Activated CD8-positive, alpha-beta memory T cell treated with anti-CD3 and anti-CD28 coated beads for 48 hours (primary cell): ENCODE measurements around the gene ACSS1.

Experiments used
- DNase-seq, 3 experiments: peaks; one replicate each; pipeline ENCODE4 v3.0.0-alpha.2; 2020; ENCODE audit warnings: low read depth in 2 of 3, low spot score in 2 of 3

ACSS1 gene

GRCh38 chr20:24995741-24996448 lies 62.0 kb downstream of the ACSS1 start:
- no peak for DNase-seq

DNA sequence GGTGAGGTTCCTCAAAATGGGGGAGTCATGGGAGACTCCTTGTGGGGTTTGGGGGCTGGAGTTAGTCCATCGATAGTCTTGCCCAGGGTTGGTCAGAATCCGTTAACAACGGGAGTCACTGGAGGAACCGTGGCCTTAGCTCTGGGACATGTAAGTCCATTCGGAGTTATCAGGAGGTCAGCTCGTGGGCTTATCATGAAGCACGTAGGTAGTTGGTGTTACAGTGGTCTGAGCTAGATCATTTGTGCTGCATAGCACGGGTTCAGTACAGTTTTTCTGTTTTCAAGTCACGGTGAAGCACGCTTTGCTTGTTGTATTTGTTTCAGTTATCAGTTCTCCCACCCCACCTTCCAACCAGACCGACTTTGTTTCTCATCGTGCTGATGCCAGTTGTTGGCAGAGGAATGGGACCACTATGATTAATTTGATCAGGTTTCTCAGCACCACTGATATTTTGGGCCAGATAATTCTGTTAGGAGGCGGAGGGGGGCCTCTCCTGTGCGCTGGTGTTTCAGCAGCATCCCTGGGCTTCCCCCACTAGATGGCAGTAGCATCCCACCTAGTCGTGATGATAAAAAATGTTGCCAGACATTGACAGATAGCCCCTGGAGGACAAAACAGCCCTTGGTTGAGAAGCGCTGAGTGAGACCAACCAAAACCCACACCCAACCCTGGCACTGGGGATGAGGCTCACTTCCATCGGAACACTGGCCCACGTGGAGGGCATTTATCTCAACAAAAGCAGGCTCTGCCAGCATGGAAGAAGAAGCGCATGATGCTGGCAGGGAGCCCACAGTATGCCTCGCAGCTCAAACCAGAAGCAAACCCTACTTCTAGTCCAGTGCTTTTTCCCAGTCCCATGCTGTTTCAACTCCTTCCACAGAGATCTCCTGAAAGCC lies 63.2 kb downstream of the ACSS1 start:
- DNase-seq = peak; percentile 42 to 71 (median 62)

DNA sequence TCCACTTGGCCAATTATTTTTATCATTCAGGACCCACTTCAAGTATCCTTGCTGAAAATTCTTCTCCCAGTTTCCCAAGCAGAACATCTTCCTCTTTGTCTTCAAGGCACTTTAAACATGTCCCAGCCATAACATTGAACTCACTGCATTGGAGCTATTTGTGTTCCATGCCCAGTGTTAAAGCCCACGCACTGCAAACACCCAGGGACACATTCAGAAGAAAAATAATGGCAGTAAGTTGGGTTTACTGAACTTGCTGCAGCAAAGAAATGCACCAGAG lies 63.8 kb downstream of the ACSS1 start:
- no peak for DNase-seq

GRCh38 chr20:24993337-24994185 lies 64.4 kb downstream of the ACSS1 start:
- DNase-seq = no peak

DNA sequence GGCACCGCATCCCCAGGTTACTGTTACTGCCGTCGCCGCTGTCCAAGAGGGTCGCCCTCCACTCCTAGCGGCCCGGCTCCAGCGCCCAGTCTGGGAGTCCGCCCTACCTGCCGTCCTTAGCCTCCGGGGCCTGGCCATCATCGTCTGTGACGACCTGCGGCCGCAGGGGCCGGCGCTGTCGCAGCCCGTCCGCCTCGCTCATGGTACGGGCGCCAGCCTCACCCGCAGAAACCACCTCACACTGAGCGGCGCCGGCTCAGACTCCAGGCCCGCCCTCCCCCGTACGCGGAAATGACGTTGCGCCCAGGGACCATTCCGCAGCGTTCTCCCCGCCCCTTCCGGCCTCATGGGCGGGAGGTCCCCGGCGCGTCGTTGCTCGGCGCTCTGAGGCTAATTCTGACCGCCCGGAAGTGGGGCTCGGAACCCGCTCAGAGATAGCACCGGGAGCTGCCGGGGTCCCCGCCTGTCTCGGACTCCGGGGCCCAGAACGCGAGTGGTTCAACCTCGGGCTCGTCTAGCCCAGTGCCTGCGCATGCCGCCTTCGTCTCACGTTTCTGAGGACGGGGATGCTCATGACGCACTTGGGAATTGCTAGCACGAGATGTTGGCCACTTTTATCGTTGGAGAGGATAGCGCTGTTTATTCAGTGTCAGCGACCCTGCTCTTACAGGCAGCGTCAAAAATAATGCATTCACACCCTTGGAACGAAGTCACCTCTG lies 65.3 kb downstream of the ACSS1 start, which contains the start of gene APMAP:
Gene APMAP (minus strand): TSS at position 265 of the 719 bp plus-strand sequence. CDS start 63 bp downstream, at position 202.
- peak; percentile 89 to 93 (median 90) for DNase-seq

GRCh38 chr20:24991897-24992486 lies 65.9 kb downstream of the ACSS1 start:
- peak in 1 of 3 experiments; percentile 12 for DNase-seq

DNA sequence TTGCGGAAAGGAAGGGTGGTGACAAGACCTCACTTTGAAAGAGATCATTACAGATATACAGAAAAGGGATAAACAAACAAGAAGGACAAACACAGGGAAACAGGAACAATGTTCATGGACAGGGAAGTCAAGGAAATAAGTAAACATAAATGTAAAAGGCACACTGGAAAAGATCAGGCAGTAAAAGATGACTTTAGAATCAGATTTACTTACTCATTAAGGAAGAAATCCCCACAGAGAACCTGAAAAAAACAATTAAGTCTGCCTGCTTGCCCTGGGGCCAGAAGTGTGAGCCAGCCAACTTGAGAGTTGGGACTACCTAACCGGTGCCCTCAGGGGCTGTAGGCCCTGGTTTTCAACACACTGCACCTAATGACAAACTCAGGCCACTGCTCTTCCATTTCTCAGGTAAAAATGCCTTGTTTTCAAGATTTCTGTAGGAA lies 67.1 kb downstream of the ACSS1 start:
- DNase-seq = no peak

- no peak for DNase-seq
Measured at GRCh38 chr20:24989162-24989561, 68.8 kb downstream of the ACSS1 start.

- DNase-seq = no peak
Measured at GRCh38 chr20:24987873-24988835, 69.8 kb downstream of the ACSS1 start.

DNA sequence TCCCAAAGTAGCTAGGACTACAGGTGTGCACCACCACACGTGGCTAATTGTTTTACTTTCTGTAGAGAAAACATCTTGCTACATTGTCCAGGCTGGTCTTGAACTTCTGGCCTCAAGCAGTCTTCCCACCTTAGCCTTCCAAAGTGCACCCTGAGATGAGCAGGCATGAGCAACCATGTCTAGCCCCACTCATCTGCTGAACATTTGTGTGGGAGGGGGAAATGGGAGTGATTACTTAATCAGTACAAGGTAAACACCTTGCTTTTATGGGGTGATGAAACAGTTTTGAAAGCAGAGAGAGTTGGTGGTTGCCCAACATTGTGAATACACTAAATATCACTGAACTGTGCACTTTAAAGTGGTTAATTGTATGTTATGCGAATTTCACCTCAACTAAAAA lies 70.7 kb downstream of the ACSS1 start:
- no peak for DNase-seq

GRCh38 chr20:24986436-24987015 lies 71.4 kb downstream of the ACSS1 start:
- DNase-seq = no peak

DNA sequence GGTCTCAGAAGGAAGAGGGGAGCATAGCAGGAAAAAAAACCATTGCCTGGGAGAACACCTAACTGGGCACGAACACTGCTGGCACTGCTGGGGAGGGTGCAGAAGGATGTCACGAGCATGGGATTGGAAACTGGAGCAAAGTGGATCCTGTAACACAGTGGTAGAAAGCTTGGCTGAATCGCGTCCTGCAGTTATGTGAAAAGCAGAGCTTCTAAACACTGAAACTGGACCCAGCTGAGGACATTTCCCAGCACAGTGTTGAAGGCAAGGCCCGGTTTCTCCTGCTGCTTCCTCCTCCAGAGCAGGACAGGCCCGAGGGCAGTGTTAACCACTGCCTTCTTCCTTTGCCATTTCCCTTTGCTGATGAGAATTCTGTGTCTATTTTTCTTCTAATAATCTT lies 72.1 kb downstream of the ACSS1 start:
- no peak for DNase-seq

DNA sequence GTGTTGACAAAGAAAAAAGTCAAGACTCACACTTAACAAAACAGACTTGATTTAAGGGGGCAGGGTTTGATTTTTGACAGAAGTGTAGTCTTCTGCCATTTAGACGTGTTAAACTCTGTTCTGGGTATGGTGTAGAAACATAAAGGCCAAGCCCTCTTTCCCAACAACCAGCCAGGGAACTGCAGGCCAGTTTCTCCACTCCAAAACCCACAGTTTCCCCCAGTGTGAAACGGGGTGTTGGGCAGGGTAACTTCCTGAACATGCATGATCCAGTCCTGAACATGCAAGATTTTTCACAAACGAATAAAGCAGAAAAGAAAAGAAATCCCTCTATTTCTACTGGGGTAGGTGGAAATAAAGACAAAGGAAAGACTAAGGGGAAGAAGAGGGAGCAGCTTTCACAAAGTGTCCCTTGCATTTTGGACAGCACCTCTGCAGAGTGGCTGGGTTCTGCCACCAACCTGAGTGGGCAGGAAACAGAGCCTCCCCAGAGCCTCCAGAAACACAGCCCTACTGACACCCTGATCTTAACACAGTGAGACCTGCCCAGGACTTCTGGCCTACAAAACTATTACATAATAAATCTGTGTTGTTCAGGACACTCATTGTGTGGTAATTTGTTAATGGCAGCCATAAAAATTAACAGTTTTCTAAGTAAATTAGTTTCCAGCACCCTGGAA lies 72.8 kb downstream of the ACSS1 start:
- DNase-seq = no peak

DNA sequence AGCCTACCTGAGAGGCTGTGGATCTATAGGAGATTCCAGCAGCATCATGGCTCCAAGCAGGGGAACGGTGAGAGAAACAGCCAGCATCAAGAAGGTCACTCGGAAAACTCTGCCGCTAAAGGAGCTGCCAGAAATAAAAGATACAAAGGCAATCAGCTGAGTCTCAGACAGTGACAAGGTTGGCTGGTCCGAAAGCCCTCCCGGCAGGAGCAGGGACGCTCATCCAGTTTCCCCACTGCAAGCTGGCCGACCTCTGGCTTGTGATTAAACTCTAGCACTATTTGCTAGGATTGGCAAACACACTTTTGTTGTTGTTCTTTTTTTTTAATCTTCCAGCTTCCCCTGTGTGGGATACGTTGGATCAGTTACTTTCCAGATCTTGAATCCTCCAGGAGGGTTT lies 74.0 kb downstream of the ACSS1 start:
- no peak for DNase-seq

DNA sequence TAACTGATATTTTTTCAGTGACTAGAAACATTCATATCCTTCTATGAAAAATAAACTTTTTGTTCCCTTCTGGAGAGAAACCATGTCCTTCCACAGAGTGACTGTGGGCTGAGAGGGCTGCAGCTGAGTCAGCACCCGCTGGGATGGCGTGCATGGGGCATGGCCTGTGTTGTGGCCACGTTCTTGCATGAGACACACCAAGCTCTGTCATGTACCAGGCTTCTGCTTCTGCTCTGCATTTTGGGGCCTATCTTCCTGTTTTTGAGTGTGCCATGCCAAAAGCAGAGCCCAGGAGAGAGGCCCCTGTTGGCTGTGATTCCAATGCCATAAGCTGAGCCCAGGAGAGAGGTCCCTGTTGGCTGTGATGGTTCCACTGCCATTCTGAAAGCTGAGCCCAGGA lies 76.1 kb downstream of the ACSS1 start:
- no peak for DNase-seq

DNA sequence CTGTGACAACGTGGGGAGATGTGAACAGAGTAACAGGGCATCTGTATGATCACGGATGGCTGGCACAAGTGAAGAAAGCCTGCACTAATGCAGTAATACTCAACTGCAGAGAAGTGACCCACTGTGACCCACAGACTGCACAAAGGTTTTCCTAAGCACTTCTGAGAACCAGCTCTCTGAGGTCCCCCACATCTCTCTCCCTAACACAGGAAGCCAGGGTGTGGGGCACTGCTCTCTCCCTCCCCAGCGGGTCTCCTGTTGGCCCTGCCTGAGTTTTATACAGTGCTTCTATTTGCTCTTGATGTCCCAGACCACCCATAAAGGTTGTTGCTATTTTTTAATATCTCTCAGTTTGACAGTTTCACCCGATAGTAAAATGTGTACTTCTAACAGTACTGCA lies 76.7 kb downstream of the ACSS1 start:
- DNase-seq = no peak

DNA sequence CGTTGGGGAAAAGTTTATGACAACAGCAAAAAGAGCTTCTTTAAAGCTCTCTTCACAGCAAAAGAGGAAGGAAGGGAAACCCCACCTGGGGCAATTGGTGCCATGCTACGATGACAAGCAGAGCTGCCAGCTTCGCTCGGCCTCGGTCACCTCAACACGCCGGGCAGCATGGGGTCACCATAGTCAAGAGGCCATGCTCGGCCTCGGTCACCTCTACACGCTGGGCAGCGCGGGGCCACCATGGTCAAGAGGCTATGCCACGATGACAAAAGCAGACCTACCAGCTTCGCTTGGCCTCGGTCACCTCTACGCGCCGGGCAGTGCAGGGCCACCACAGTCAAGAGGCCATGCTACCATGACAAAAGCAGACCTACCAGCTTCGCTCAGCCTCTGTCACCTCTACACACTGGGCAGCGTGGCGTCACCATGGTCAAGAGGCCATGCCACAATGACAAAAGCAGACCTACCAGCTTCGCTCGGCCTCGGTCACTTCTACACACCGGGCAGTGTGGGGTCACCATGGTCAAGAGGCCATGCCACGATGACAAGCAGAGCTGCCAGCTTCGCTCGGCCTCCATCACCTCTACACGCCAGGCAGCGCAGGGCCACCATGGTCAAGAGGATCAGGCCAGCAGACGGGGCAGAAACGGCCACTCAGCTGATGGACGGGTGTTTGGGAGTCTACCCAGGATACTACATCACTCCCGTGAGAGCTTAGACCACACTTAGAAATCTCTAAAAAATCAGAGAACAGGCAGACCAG lies 77.5 kb downstream of the ACSS1 start:
- no peak for DNase-seq
